Measurements from ENCODE around the gene SAMD10.
"Not testable (repeated sequence)": the region's sequence is repeated elsewhere in the genome, so short reads cannot be mapped to it uniquely, and the experiment has no call there.

Gene SAMD10

DNA sequence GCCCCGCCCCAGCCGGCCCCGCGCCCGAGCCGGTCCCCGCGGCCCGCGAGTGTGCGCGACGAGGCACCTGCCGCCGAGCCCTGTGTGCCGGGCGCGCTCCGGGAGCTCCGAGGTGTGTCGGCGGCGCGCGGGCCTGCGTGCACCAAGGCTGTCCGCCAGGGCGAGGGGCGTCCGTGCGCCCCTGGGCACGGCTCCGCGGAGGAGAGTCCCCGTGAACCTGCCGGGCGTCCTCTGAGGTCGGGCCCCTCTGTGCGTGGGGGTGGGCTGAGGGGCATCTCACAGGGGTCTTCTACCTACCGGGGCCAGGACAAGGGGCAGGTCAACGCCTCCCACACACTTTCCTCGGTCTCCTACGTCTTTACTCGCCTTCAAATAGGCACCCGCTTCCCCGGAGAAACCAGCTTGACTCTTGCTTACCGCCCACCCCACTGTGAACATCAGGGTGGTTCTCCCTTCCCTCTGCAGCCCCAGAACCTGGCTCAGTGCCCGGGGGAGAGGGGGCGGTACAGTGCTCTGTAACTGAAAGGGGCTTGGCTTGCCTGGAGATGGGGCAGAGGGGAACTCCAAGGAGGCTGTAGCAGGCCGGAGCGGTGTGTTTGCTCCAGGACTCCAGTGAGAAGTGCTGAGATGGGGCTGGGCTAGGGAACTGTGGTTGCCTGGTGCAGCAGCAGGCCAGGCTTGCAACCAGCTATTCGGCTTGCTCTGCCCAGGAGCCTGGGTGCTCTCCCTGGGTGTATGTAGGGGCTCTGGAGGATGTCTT is at the start of gene SAMD10:
Gene SAMD10, minus strand, starts transcription at position 86 of the 760 bp plus-strand sequence. CDS start 175 bp downstream, outside the sequence.
- peak; percentile 71 to 90 for DNase-seq (ENCODE audit: extremely low read depth in 1 of 2, low read depth in 1 of 2)

DNA sequence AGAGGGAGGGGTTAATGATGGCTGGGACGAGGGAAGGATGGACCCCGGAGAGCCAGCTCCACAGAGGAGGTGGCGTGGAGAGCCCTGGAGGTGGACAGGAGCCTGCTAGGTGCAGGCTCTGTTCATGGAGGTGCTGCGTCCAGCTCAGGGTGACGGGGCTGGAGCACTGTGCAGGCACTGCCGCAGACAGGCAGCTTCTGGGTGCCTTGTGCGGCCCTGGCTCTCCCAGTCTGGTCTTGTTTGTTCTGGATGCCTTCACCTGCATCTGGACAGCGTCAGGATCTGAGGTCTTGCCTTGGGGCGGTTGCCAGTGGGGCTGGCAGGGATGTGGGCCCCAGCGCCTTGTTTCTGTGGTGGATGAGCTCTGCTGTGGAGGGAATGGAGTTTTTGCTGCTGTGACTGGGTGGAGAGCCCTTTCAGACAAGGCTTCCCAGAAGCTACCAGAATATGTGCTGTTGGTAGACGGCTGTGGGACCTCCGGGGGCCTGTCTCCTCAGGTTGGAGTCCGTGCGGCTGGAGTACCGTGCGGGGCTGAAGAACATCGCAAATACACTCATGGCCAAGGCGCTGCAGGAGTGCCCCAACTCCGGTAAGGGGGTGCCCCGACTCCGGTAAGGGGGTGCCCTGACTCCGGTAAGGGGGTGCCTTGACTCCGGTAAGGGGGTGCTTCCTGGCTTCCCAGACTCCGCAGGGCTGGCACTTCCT is 48.7 kb upstream of the SAMD10 start:
- DNase-seq (ENCODE audit: extremely low read depth in 1 of 2, low read depth in 1 of 2), result no peak

DNA sequence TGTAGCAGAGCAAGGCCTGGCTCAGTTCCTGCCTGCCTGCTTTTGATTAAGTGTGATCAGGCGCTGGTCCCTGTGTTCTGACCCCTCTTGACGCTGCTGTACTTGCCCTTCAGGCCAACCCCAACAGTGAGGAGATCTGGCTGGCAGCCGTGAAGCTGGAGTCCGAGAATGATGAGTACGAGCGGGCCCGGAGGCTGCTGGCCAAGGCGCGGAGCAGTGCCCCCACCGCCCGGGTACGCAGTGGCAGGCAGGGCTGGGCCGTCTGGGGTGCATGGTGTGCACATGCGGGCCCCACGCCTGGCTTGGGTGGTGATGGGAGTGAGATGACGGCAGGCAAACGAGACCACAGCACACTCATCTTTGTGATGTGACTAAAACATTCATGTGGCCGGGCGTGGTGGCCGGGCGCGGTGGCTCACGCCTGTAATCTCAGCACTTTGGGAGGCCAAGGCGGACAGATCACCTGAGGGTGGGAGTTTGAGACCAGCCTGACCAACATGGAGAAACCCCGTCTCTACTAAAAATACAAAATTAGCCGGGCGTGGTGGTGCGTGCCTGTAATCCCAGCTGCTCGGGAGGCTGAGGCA is 46.5 kb upstream of the SAMD10 start:
- no peak for DNase-seq (ENCODE audit: extremely low read depth in 1 of 2, low read depth in 1 of 2)

DNA sequence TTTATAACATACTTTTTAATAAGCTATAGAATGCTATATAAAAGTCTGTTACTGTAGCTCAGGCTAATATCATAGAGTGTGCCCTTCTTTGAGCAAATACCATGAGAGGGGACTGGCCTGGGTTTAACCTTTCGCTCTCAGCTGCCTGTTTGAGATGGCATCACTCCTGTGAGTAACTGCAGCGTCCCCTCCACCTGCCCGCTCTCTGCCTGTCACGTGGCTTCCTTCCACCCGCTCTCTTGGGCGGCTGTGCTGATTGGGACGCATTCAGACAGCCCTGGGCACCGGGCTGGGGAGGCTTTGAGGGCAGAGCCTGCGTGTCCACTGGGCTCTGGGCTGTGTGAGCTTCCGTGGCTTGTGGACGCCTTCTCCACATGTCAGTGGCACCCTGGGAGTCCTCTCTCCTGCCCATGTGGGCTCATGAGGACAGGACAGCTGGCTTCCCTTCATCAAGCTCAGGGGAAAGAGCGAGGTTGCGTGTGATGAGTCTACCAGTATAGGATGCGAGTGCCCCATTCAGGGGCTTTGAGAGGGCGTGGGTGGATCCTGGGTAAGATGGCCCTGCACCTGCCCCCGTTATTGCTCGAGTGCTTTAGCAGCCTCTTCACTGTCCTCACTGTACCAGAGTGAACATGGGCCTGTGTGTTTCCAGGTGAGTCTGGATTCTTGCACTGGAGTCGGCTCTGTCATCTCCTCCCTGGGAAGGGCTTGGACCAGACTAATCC is 45.8 kb upstream of the SAMD10 start:
- no peak for DNase-seq (ENCODE audit: extremely low read depth in 1 of 2, low read depth in 1 of 2)

DNA sequence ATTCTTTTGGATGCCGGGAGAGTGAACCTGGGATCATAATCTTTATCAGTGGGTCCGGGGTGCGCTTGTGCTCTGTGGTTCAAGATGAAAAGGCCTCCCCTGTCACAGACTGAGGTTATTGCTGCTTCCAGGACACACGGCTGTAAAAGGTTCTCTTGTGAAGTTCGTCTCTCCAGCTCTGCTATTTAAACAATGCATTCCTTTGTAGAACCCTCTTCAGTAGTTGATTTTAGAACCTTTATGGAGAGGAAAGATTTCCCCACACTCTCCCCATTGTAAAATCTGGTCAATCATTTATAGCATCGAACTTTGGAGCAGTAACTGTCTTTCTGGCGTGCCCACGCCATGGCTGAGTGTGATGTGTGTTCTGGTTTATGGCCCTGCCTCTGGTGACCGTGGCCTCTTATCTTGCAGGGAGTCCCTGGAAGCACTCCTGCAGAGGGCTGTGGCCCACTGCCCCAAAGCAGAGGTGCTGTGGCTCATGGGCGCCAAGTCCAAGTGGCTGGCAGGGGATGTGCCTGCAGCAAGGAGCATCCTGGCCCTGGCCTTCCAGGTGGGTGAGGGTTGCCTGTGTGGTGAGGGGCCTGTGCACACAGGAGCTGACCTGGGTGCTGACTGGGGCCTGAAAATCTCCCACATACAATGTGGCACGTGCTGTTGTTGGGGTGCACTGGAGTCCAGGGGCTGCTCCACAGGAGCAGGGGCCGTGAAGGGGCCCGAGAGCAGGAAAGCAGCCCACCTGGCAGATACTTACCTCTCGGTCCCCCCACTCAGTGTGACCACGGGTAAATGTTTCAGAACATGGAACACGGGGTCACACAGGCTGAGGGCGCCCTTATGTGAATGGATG is 44.9 kb upstream of the SAMD10 start:
- no peak for DNase-seq (ENCODE audit: extremely low read depth in 1 of 2, low read depth in 1 of 2)

DNA sequence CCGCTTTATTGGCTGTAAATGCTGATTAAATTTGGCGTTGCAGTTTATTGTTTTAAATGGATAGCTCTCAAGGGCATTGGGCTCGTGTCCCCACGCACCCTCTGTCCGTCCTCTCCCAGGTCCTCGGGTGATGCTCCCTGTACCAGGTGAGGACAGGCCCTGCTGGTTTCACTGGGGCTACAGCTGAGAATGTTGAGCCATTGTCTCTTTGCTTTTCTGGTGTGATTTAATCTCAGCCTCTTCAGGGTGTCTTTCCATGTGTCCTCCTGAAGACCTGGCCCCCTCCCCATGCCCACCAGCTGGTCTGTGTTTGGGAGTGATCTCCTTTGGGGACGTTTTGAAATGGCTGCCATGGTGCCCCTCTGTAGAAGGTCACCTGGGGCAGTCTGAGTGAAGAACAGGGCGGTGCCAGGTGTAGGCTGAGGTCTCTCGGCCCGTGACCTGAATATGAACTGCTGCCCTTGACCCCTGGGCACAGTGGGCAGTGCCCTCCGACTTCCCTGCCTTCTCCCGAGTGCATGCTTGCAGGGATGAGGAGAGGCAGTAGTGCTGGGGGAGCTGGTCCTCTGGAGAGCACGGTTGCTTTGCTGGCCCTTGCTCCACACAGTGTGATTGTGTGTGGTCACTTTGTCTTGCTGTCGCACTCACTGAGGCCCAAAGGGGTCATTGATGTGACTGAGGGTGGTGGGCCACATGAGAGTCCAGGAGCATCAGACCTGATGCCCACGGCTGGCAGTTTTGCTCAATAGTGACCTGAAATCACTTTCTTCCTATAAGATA is 44.1 kb upstream of the SAMD10 start:
- no peak for DNase-seq (ENCODE audit: extremely low read depth in 1 of 2, low read depth in 1 of 2)

DNA sequence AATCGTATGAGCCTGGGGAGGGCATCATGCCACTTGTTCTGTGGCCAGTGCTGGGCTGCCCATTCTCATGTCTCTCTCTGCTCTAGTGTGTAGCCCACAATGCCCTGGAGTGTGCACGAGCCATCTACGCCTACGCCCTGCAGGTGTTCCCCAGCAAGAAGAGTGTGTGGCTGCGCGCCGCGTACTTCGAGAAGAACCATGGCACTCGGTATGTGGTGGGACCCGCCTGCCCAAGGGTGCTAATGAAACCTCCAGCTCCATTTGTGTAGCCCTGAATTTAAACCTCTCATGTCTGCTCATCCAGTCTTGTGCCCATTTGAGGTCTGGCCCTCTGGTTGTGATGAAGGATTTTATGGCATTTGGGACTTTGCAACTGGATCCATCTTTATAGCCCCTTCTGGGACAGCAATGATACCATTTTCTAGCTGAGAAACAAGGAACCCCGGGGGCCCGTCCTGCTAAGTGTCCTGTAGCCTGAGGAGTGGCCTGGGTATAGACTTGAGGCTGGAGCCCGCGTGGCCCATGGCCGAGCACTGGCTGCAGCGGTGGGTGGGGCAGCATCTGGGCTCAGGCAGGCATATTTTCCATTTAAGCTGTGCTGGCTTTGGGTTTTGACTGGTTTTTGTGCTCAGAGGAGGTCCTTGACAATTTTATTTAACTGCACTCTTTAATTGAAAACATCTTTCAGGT is 43.4 kb upstream of the SAMD10 start:
- no peak for DNase-seq (ENCODE audit: extremely low read depth in 1 of 2, low read depth in 1 of 2)

DNA sequence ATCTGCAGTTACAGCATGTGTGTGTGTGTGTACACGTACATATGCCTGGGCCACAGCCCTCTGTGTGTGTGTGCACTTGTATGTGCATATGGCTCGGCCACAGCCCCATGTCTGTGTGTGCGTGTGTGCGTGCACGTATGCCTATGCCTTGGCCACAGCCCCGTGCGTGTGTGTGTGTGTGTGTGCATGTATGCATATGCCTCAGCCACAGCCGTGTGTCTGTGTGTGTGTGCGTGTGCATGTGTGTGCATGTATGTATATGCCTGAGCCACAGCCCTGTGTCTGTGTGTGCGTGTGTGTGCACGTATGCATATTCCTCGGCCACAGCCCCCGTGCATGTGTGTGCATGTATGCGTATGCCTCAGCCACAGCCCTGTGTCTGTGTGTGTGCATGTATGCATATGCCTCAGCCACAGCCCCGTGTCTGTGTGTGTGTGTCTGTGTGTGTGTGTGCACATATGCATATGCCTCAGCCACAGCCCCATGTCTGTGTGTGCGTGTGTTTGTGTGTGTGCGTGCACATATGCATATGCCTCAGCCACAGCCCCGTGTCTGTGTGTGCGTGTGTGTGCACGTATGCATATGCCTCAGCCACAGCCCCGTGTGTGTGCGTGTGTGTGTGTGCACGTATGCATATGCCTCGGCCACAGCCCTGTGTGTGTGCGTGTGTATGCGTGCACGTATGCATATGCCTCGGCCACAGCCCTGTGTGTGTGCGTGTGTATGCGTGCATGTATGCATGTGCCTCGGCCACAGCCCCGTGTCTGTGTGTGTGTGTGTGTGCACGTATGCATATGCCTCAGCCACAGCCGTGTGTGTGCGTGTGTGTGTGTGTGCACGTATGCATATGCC is 41.9 kb upstream of the SAMD10 start:
- DNase-seq (ENCODE audit: extremely low read depth in 1 of 2, low read depth in 1 of 2), result no peak

DNA sequence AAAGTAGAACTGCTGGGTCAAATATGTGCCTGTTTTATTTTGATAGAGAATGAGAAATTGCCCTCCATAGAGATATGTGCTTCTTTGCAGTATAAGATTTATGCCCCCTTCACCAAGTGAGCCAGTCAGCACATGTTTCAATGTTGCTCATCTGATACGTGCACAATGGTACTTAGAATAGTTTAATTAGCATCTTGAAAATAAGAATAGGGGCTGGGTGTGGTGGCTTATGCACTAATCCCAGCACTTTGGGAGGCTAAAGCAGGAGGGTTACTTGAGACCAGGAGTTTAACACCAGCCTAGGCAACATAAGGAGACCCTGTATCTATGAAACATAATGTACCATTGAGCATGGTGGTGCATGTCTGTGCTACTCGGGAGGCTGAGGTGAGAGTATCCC is 36.2 kb upstream of the SAMD10 start:
- no peak for DNase-seq (ENCODE audit: extremely low read depth in 1 of 2, low read depth in 1 of 2)

DNA sequence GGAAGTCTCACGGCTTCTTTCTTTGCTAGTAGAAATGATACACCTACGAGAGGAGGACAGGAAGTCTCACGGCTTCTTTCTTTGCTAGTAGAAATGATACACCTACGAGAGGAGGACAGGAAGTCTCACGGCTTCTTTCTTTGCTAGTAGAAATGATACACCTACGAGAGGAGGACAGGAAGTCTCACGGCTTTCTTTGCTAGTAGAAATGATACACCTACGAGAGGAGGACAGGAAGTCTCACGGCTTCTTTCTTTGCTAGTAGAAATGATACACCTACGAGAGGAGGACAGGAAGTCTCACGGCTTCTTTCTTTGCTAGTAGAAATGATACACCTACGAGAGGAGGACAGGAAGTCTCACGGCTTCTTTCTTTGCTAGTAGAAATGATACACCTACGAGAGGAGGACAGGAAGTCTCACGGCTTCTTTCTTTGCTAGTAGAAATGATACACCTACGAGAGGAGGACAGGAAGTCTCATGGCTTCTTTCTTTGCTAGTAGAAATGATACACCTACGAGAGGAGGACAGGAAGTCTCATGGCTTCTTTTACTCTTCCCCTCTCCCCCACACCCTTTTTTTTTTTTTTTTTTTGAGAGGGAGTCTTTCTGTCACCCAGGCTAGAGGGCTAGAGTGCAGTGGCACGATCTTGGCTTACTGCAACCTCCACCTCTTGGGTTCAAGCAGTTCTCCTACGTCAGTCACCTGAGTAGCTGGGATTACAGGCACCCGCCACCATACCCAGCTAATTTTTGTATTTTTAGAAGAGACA is 33.1 kb upstream of the SAMD10 start:
- not testable (repeated sequence) for DNase-seq (ENCODE audit: extremely low read depth in 1 of 2, low read depth in 1 of 2)

DNA sequence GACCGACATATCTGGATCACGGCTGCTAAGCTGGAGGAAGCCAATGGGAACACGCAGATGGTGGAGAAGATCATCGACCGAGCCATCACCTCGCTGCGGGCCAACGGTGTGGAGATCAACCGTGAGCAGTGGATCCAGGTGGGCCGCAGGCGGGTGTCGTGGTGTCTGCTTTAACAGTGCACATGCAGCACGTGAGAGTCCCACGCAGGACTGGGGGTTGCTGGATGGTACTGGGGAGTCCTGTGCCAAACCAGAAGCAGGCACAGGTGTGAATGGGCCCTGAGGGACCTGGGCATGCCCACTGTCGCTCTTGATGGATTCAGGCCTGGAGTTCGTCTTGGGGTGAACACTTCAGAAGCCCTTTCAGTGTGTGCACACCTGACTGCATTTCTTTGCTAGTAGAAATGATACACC is 31.9 kb upstream of the SAMD10 start:
- no peak for DNase-seq (ENCODE audit: extremely low read depth in 1 of 2, low read depth in 1 of 2)

DNA sequence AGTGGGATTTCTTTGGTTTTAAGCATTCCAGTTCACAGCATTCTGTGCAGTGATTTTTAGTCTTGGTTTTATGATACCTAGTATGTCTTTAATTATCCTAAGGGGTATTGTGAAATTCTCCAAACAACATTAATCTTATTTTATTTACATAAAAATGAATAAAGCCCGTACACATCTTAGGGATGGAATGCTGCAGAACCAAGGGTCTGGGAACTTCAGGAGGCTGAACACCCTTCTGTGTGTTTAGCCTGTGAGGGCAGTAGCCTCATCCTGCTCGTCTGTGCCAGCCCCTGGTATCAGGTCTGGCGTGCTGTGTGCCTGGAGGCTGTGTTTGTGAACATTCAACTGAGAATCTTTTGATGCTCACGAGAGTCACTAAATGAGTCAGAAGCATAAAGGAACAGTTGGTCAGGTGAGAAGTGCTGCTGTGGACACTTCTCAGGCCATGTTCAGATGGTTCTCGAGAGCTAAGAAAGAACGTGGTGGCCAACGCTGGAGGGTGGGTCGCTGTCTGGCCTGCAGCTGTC is 31.3 kb upstream of the SAMD10 start:
- DNase-seq (ENCODE audit: extremely low read depth in 1 of 2, low read depth in 1 of 2), result no peak

DNA sequence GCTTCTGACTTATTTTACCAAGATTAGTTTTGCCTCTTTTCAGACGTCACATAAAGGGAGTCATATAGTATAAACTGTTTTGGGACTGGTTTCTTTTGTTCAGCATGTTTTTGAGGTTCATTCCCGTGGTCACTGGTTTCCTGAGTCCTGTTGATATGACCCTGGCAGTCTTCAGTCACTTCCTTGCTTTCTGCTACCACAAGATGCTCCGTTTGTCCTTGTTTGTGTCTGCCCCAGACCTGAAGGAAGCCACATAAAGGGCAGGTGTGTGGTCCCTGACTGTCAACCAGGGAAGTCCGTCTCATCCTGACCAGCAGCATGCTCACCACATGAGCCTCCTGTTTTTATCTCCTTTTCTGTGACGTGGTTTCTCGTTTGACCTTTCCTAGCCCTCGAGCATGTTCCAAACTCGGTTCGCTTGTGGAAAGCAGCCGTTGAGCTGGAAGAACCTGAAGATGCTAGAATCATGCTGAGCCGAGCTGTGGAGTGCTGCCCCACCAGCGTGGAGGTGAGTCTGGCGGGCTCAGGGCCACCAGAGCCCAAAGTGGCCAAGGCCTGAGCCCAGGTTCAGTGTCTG is 30.5 kb upstream of the SAMD10 start:
- no peak for DNase-seq (ENCODE audit: extremely low read depth in 1 of 2, low read depth in 1 of 2)

DNA sequence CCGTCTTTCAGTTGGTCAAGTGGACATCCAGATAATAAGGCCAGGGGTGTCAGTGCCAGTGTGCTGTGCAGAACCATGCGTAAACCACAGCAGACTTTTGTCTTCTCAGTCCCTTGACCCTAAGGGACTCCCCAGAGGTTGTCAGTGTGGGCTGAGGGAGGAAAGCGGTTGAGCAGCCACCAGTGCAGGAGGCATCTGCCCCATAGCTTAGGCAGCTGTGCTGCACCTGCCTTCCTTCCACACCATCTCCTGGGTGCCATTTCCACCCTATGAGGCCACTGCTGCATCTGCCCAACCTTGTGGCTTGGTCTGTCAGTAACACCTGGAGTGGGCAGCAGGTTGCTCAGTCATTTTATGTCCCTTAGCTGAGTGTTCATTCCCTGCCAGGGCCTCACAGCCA is 27.5 kb upstream of the SAMD10 start:
- DNase-seq (ENCODE audit: extremely low read depth in 1 of 2, low read depth in 1 of 2), result no peak

DNA sequence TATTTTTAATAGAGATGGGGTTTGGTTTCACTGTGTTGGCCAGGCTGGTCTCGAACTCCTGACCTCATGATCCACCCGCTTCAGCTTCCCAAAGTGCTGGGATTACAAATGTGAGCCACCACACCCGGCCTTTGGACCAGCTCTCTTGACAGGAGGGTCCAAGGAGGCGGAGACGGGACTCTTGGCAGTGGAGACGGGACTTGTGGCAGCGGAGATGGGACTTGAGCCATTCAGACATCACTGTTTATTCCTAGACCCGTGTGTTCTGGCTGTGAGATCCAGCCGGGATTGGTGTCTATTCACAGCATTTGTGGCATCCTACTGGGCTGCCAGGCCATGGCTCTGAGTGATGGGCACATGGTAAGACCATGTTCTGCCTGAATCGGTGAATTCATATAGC is 27.0 kb upstream of the SAMD10 start:
- DNase-seq (ENCODE audit: extremely low read depth in 1 of 2, low read depth in 1 of 2), result no peak

DNA sequence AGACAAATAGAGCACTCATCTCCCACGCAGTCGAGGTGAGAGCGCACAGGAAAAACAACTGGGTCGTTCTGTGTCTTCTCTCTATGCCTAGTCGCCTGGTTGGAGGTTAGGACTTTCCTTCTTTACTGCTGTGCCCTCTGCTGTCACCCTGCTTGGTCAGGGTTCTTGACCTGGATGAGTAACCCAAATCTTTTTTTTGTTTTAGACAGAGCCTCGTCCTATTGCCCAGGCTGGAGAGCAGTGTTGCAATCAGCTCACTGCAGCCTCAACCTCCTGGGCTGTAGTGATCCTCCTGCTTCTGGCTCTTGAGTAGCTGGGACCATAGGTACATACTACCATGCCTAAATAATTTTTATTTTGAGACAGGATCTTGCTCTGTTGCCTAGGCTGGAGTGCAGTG is 26.0 kb upstream of the SAMD10 start:
- no peak for DNase-seq (ENCODE audit: extremely low read depth in 1 of 2, low read depth in 1 of 2)

Measured in stimulated activated CD8-positive, alpha-beta memory T cell treated with anti-CD3 and anti-CD28 coated beads, Interleukin-7, amount 100 ng/mL, for 48 hours (primary cell).